ENCODE results near the gene SUCLA2. TPM values are rescaled to one million over a fixed set of nuclear protein-coding genes. Genes with fewer than 3 reads are reported as not detected.

SUCLA2 gene
- total RNA-seq, 4 donors from 2014 or later = 37.2 to 91.6 (median 68.7) TPM

DNA sequence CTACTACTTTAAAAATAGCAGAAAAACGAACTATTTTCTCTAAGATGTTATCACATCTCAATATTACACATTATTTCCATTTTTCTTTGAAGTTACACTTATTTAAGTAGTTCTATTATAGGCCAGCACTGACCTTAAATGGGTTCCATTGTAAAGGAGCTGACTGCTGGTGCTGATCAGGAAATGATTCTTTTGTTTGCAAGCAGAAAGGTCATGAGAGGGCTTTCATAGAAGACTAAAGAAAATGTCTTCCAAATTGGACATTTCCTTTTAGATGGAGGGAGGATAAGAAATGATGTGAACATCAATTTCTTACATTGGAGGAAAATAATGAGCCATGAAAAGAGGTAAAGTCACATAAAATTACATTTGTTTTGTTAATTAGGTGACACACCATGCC, 96.2 kb downstream of the SUCLA2 start:
- no peak for DNase-seq (ENCODE audit: low spot score)
- no peak for ATAC-seq (ENCODE audit: low FRiP score)
- TF ChIP-seq, protein P1, sequence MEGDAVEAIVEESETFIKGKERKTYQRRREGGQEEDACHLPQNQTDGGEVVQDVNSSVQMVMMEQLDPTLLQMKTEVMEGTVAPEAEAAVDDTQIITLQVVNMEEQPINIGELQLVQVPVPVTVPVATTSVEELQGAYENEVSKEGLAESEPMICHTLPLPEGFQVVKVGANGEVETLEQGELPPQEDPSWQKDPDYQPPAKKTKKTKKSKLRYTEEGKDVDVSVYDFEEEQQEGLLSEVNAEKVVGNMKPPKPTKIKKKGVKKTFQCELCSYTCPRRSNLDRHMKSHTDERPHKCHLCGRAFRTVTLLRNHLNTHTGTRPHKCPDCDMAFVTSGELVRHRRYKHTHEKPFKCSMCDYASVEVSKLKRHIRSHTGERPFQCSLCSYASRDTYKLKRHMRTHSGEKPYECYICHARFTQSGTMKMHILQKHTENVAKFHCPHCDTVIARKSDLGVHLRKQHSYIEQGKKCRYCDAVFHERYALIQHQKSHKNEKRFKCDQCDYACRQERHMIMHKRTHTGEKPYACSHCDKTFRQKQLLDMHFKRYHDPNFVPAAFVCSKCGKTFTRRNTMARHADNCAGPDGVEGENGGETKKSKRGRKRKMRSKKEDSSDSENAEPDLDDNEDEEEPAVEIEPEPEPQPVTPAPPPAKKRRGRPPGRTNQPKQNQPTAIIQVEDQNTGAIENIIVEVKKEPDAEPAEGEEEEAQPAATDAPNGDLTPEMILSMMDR (IDR thresholded peaks at IDR 0.05) = no peak

DNA sequence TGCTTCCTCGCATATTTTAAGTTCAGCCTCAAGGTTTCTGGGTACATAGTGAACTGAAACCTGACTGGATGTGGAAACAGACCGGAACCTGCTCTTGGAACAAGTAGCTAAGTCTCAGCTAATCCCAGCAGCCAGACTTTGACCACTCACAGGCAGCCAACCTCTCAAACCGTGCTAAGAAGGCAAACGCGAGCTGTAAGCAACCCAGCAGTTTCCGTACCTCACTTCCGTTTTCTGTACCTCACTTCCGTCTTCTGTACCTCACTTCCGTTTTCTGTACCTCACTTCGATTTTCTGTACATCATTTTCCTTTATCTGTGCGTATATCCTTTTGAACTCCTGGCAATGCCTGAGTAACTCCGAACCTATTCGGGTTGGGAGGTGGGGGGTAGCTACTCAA, 96.8 kb downstream of the SUCLA2 start:
- no peak for DNase-seq (ENCODE audit: low spot score)
- TF ChIP-seq, protein P1 (IDR thresholded peaks at IDR 0.05) = no peak
- no peak for ATAC-seq (ENCODE audit: low FRiP score)

DNA sequence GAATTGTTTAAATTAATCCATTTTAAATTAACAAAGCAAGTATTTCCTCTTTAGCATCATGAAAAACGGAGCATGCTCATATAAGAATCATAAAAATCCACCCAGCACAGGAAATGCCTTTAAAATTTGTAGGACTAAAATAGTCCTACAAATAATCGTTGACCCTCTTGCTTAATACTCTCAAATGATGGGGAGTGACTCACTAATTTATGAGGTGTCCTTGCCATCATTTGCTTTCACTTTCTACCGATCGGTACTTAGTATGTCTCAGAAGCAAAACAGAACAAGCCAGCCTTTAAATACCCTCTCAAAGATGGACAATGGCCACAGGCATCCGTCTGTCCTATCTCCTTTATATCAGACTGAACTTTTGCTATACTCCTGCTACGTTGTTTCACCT, 97.2 kb downstream of the SUCLA2 start:
- DNase-seq (ENCODE audit: low spot score) = no peak
- TF ChIP-seq, protein P1 (IDR thresholded peaks at IDR 0.05) = no peak
- ATAC-seq (ENCODE audit: low FRiP score) = peak; percentile 80

DNA sequence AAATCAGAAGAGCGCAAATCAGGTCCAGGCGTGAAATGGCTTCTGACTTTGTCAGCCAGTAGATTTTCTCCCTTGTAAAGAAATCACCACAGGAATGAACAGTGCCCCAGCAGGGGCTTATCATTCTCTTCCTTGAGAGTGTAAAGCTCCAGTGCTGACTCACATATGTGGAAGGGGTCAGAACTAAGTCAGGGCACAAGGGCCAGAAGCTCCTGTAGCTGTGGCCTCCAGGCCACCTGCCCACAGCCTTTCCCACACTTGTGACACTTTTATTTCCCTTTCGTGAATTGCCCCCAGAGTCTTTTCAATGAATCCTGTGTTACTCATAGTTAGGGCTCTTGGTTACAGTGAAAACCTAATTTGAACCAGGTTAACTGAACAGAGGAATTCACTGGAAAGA, 99.6 kb downstream of the SUCLA2 start:
- ATAC-seq (ENCODE audit: low FRiP score) (no peak), DNase-seq (ENCODE audit: low spot score) (no peak)
- TF ChIP-seq, protein P1 (IDR thresholded peaks at IDR 0.05) = no peak

DNA sequence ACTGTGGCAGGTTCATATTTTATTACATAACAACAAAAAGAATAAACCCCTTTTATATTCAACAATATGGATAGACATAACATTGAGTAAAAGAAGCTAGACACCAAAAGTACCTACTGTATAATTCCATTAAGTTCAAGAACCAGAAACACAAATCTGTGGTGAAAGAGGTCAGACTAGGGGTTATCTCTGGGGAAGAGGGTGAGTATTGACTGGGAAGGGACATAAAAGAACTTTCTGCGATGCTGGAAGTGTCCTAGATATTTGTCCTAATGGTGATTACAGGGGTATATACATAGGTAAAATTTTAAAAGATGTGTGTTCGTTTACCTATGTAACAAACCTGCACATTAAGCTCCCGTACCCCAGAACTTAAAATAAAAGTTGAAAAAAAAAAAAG, 103.0 kb downstream of the SUCLA2 start:
- no peak for ATAC-seq (ENCODE audit: low FRiP score)
- DNase-seq (ENCODE audit: low spot score) = no peak
- TF ChIP-seq, protein P1 (IDR thresholded peaks at IDR 0.05) = no peak

DNA sequence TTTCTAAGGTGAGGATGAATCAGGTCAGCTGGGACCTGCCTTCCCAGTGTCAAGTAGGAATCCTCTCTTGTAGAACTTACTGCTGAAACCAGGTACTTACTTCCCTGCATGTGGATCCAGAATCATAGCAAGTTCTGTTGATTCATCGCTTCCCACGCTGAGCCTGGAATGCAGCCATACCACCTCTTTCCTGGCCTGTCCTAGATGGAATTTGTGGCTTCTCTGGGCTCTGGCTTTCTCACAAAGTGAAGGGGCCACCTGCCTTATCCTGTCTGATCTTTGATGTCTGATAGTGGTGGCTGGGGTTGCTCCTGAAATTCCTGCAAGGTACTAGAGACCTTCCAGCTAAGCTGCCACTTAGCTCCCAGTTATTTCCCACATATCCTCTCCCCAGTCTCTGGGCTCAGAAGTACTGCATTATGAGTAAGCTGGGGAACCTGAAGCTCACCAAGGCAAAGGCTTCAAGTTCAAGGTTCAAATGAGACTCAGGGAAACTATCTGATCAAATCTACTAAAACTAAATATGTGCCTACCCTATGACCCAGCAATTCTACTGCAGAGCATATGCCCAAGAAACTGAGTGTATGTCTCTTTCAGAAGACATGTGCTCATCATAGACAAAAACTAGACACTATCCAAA, 103.5 kb downstream of the SUCLA2 start:
- no peak for DNase-seq (ENCODE audit: low spot score)
- TF ChIP-seq, protein P1 (IDR thresholded peaks at IDR 0.05) = no peak

DNA sequence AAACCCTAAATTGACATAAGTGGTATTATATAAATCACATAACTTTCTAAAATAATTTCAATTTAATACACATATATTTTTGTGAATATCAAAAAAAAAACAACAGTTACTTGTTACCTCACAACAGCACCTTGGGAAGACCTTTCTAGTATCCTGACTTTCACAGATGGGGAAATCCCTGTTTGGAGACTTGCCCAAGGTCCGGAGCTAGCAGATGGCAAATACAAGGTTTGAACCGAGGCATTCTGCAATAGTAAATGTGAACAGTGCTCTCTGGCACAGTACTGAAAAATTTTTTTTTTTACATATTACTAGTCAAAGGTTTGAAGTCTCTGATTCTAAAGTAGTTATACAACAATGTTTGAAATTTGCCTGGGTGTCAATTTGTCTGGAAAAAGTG, 104.5 kb downstream of the SUCLA2 start:
- DNase-seq (ENCODE audit: low spot score) (no peak), ATAC-seq (ENCODE audit: low FRiP score) (no peak)
- TF ChIP-seq, protein P1 (IDR thresholded peaks at IDR 0.05) = no peak

More for the DNA sequence above, 103.5 kb downstream of the SUCLA2 start:
- ATAC-seq (ENCODE audit: low FRiP score) = no peak

All from omental fat pad (tissue), 4 donors.